GM19023 (cell line): Measurements from ENCODE around the gene TMTC4.

Source experiments
- ATAC-seq: cut with Tn5 transposase; IDR thresholded peaks from one replicate; pipeline ENCODE4 v1.9.1; 2021; ENCODE audit warnings: mild to moderate bottlenecking, moderate library complexity; ENCODE audit not compliant: unreplicated experiment

The TMTC4 gene

GRCh38 chr13:100667894-100668293 lies 6.7 kb downstream of the TMTC4 start:
- ATAC-seq, result no peak

DNA sequence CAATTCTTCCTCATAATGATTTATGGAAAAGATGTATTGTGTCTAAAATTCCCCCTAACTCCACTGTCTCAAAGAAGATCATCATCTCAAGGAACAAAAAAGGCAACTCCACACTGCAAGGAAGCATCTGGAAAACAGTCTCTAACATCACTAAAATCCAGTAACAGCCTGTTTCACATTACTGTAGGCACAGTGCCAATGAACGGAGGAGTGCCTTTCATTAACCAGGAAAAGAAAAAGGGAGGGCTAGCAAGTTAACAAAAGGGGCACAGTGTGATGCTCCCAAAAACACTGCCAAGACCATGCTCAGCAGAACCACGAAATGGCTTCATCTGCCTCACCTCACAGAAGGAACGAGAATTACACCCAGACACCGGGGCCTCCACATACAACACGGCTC lies 8.5 kb downstream of the TMTC4 start:
- ATAC-seq, result no peak

DNA sequence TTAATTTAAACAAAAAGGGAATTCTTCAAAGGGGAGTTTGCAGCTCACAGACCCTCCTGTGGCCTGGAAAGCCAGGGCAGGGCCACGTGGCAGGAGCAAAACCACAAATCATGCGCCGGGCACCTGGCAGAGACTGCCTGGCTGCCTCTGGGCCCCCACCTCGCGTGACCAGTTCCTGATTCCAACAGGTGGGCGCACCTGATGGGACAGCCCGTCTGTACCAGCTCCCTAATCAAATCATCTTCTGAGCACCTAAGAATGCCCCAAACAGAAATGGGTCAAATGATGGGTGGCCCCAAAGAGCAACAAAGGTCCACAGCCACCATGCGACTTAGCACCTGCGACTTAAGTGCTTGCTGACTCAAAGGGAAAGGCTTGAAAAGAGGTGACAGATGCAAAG lies 9.2 kb downstream of the TMTC4 start:
- ATAC-seq, result no peak

- ATAC-seq, result no peak
Observed at GRCh38 chr13:100664171-100664900, 10.3 kb downstream of the TMTC4 start.

GRCh38 chr13:100662468-100663211 lies 12.0 kb downstream of the TMTC4 start:
- ATAC-seq, result no peak

- no peak for ATAC-seq
Observed at GRCh38 chr13:100660761-100661160, 13.8 kb downstream of the TMTC4 start.

- no peak for ATAC-seq
Observed at GRCh38 chr13:100659578-100659977, 15.0 kb downstream of the TMTC4 start.

- ATAC-seq, result no peak
Observed at GRCh38 chr13:100658363-100658762, 16.2 kb downstream of the TMTC4 start.

GRCh38 chr13:100657881-100658315 lies 16.7 kb downstream of the TMTC4 start:
- no peak for ATAC-seq

DNA sequence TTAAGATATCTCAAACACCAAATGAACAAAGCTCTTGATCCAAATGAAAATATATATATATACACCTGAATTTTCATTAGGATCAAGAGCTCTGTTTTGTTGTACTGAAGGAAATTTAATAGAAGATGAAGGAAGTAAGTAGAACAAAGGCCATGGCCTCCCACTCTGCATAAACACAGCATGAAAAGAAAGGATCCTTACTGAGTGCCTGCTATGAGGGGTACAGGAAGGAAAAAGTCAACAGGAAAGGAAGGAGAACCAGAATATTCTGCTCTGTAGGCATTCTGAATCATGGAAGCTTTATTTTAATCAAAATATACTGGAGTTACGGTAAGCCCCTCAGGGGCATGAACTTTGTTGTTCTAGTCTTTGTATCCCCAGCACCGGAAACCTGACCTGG lies 22.1 kb downstream of the TMTC4 start:
- no peak for ATAC-seq

- ATAC-seq, result no peak
Observed at GRCh38 chr13:100650326-100650725, 24.3 kb downstream of the TMTC4 start.

- ATAC-seq, result no peak
Observed at GRCh38 chr13:100648354-100648753, 26.2 kb downstream of the TMTC4 start.

GRCh38 chr13:100646871-100647270 lies 27.7 kb downstream of the TMTC4 start:
- ATAC-seq, result no peak

DNA sequence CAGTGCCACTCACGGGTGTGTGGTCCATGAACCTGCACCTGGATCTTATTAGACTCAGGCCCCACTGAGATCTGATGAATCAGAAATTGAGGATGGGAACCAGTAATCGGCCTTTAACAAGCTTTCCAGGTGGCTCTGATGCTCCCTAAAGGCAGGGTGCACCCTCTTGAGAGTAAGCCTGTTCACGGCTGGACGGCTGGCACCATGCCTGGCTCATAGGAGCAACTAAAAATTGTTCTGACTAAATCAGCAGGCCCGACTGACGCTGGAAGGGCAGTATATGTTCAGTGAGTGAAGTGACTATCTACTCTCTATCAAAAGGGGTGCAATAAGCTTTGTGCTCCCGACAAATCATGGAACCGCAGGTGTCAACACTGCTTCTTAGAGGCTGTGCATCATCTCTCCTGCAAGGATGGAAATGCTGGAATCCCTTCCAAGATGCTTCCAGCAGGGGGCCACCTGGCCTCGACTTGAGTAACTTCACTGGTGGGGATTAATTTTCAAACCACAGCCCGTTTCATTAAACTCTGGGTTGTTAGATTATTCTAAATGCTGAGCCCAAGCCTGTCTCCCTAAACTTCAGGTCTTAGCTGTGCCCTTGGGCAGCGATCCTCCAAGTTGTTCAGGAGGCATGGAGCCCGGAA lies 28.4 kb downstream of the TMTC4 start:
- no peak for ATAC-seq

DNA sequence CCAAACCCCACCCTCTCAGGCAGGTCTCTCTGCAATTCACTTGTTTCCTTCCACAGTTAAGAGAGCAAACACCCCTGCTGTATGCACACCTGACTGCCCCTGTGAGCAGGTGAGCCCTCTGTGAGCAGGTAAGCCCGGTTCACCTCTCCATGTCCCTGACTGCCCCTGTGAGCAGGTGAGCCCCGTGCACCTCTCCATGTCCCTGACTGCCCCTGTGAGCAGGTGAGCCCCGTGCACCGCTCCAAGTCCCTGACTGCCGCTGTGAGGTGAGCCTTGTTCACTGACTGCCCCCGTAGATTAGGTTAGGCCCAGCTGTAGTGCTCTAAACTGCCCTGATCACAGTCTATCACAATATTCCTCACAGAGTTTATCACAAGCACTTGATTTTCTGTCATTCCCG lies 29.2 kb downstream of the TMTC4 start:
- no peak for ATAC-seq

DNA sequence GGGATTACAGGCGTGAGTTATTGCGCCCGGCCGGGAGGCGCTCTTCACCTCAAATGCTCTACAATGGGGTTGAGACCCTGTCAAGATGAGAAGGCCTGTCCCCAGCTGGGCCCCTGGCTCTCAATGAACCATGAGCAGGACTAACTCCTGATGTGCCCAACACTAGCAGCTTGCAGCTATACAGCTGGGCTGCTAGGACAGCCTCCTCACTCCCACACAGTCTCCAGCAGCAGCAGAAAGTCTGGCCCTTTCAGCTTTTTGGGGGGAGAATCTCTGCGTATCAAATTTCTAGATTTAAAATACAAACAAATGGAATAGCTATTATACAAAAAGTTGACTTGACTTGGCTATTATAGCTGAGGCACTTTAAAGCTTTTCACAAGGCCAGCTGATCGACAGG lies 30.2 kb downstream of the TMTC4 start:
- ATAC-seq, result no peak

- ATAC-seq, result no peak
Observed at GRCh38 chr13:100637796-100638195, 36.8 kb downstream of the TMTC4 start.

- no peak for ATAC-seq
Observed at GRCh38 chr13:100637380-100637779, 37.2 kb downstream of the TMTC4 start.

DNA sequence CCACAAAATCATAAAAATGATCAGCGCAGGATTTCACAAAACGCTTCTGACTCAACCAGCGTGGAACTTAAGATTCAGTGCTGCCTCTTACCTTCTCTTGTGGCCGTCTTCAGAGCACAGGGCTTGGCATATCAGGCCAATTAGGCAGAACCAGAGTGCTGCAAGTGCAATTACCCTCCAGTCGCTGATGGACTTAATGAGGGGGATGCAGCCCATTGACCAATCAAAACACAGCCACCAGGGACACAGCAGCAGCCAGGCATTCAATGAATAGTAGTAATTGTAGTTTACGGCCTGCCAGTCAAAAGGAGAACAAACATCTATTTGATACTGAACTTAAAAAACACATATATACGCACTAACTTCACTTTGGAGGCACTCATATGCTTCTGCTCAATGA lies 38.2 kb downstream of the TMTC4 start:
- ATAC-seq, result no peak

DNA sequence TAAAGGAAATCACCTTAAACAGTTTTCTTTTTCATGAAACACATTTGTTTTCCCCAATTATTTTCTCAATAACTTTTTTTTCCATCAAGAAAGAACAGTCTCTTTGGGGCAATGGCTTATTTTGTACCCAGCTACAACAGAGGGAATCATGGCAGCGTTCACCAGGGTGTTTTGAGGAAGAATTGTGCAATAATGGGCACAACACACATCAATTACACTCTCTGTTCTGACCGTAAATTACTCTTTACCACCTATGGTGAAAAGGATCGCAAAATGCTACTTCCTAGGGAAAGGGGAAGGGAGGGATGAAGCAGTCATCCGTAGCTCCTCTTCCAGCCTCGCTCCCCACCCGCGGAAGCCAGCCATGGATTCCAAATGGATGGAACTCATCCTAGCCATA lies 38.6 kb downstream of the TMTC4 start:
- no peak for ATAC-seq

- no peak for ATAC-seq
Observed at GRCh38 chr13:100634696-100635095, 39.9 kb downstream of the TMTC4 start.

DNA sequence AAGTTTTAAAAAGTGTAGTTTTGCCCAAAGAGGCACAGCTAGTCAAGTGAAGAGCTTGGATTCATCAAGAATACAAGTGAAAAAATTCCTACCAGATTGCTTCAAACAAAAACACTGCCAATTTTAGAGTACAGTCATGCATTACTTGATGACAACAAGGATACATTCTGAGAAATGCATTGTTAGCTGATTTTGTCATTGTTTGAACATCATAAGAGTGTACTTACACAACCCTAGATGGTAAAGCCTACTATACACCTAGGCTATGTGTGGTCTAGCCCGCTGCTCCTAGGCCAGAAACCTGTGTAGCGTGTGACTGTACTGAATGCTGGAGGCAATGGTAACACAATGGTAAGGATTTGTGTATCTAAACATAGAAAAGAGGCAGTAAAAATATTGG lies 41.1 kb downstream of the TMTC4 start:
- no peak for ATAC-seq
